Activated CD4-positive, alpha-beta T cell treated with anti-CD3 and anti-CD28 coated beads, Interleukin-2, amount 50 U/mL, for 24 hours (primary cell): ENCODE data around the gene SNAPC3.
"Not testable (repeated sequence)": the region's sequence is repeated elsewhere in the genome, so short reads cannot be mapped to it uniquely, and the experiment has no call there.

Experiments
- DNase-seq, 2 donors: peaks; one replicate each; pipeline ENCODE4 v3.0.0-alpha.2; 2020; ENCODE audit warnings: low read depth in 1 of 2, low spot score in 1 of 2

SNAPC3 gene

GRCh38 chr9:15422372-15423230 is at the start of gene SNAPC3:
TSS of gene SNAPC3 (plus strand) at chr9:15422876. CDS start at chr9:15422880, 4 bp downstream.
- peak; percentile 83 to 89 for DNase-seq

- no peak for DNase-seq
These were observed 48.8 kb upstream of the SNAPC3 start for GRCh38 chr9:15373881-15374280.

- no peak for DNase-seq
These were observed 48.4 kb upstream of the SNAPC3 start for GRCh38 chr9:15374310-15374709.

GRCh38 chr9:15374825-15375224 is 47.9 kb upstream of the SNAPC3 start:
- no peak for DNase-seq

GRCh38 chr9:15377625-15378540 is 44.8 kb upstream of the SNAPC3 start:
- no peak for DNase-seq

- DNase-seq, result not testable (repeated sequence)
These were observed 43.4 kb upstream of the SNAPC3 start for GRCh38 chr9:15379317-15379716.

- DNase-seq, result not testable (repeated sequence)
These were observed 42.8 kb upstream of the SNAPC3 start for GRCh38 chr9:15379888-15380287.

- DNase-seq, result no peak
These were observed 41.2 kb upstream of the SNAPC3 start for GRCh38 chr9:15381491-15381890.

- no peak for DNase-seq
These were observed 36.2 kb upstream of the SNAPC3 start for GRCh38 chr9:15386465-15386864.

GRCh38 chr9:15389173-15389572 is 33.5 kb upstream of the SNAPC3 start:
- DNase-seq, result no peak

- DNase-seq, result no peak
These were observed 33.0 kb upstream of the SNAPC3 start for GRCh38 chr9:15389631-15390030.

- DNase-seq, result no peak
These were observed 32.5 kb upstream of the SNAPC3 start for GRCh38 chr9:15390201-15390600.

GRCh38 chr9:15392363-15392762 is 30.3 kb upstream of the SNAPC3 start:
- no peak for DNase-seq

GRCh38 chr9:15400281-15400941 is 22.3 kb upstream of the SNAPC3 start:
- no peak for DNase-seq

GRCh38 chr9:15401266-15401665 is 21.4 kb upstream of the SNAPC3 start:
- no peak for DNase-seq

- no peak for DNase-seq
These were observed 19.5 kb upstream of the SNAPC3 start for GRCh38 chr9:15403155-15403554.

- DNase-seq, result no peak
These were observed 18.5 kb upstream of the SNAPC3 start for GRCh38 chr9:15404171-15404570.

- DNase-seq, result peak in 1 of 2 donors; percentile 27
These were observed 5.8 kb upstream of the SNAPC3 start for GRCh38 chr9:15416880-15417279.

GRCh38 chr9:15417626-15418025 is 5.0 kb upstream of the SNAPC3 start:
- no peak for DNase-seq

- DNase-seq, result no peak
These were observed 1.9 kb upstream of the SNAPC3 start for GRCh38 chr9:15420796-15421195.

- DNase-seq, result no peak
These were observed 1.1 kb upstream of the SNAPC3 start for GRCh38 chr9:15421532-15421931.
